Upper lobe of right lung (tissue), 1 donor: ENCODE data around the gene CPED1. TPM values are rescaled to one million over a fixed set of nuclear protein-coding genes. Genes with fewer than 3 reads are reported as not detected.

Source experiments
- ATAC-seq: fragments of 200-7000 bp; cut with Tn5 transposase; one replicate; pipeline ENCODE4 v1.9.1; 2020; ENCODE audit warnings: mild to moderate bottlenecking, moderate library complexity
- DNase-seq: peaks from one replicate; pipeline ENCODE4 v3.0.0-alpha.2; 2020
- H3K27ac ChIP-seq: fragments of 200-600 bp; one replicate; pipeline ENCODE4 v1.8.0; 2022
- H3K27me3 ChIP-seq: fragments of 200-600 bp; one replicate; pipeline ENCODE4 v1.8.0; 2022; ENCODE audit warnings: mild to moderate bottlenecking
- H3K36me3 ChIP-seq: fragments of 200-600 bp; one replicate; pipeline ENCODE4 v1.8.0; 2022
- H3K4me1 ChIP-seq: fragments of 200-600 bp; one replicate; pipeline ENCODE4 v1.8.0; 2022
- H3K4me3 ChIP-seq: fragments of 200-600 bp; one replicate; pipeline ENCODE4 v1.8.0; 2022; ENCODE audit warnings: mild to moderate bottlenecking
- H3K9me3 ChIP-seq: fragments of 200-600 bp; one replicate; pipeline ENCODE4 v1.8.0; 2022
- CTCF ChIP-seq: fragments of 200-600 bp; IDR thresholded peaks from one replicate; pipeline ENCODE4 v1.8.0; 2022; ENCODE audit warnings: antibody characterized with exemption
- intact Hi-C: fragments of 100-400 bp; cut with DNase I; formaldehyde crosslinking; loops from one replicate; pipeline ENCODE4 v1.11.0; 2022
- total RNA-seq: library from RNA; stranded (reverse); fragmentation: NEBNext Ultra II Directional; extraction: Animal tissue kit (Norgen Biotek cat#: 25700); gene quantifications from one replicate; pipeline ENCODE4 v1.2.1, GENCODE V29; 2021
- donor health status: DM: no; HTN: yes; CAD: no; lungs with severe emphysema.

CPED1 gene
- total RNA-seq, 1 donor from 2014 or later: 39.2 TPM

- Histone ChIP-seq H3K4me1 (peaks cover 21% of the 10 kb centered on the region), H3K9me3 (no peaks in the 10 kb centered on the region), H3K4me3 (peak overlapping the region; percentile 48), H3K27ac (peak overlapping the region; percentile 3), H3K36me3 (no peaks in the 10 kb centered on the region), H3K27me3 (no peaks in the 10 kb centered on the region)
- ATAC-seq (no peak), DNase-seq (no peak)
- intact Hi-C loops: no loop called here
- TF ChIP-seq CTCF: no peak
Measured at GRCh38 chr7:120991161-120991560, 2.6 kb downstream of the CPED1 start.

DNA sequence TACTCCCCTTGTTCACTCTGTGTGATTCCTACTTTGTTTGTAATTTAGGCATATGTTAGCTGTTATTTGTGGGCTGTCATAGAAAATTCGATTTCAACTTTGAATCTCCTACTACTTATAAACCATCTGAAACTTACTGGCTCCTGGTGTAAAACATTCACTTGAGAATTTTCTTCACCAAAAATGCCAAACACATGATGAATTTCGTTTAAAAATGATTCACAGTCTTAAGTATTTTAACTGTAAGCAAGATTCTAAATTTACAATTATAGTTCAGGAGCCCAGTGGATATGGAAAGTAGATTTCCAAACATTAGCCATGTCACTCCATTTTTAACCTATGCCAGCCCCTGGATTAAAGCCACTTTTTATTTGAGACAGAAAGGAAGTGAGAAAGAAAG is 3.1 kb downstream of the CPED1 start:
- no peaks in the 10 kb centered on the region for H3K36me3 ChIP-seq
- peak overlapping the region; percentile 3 for H3K27ac ChIP-seq
- peaks cover 25% of the 10 kb centered on the region for H3K4me1 ChIP-seq
- H3K9me3 ChIP-seq: no peaks in the 10 kb centered on the region
- ATAC-seq: no peak
- TF ChIP-seq CTCF: no peak
- H3K4me3 ChIP-seq: peak overlapping the region; percentile 48
- no peak for DNase-seq
- H3K27me3 ChIP-seq: no peaks in the 10 kb centered on the region
- intact Hi-C loops: no loop called here

GRCh38 chr7:120992272-120992964 is 3.9 kb downstream of the CPED1 start:
- no peaks in the 10 kb centered on the region for H3K36me3 ChIP-seq
- ATAC-seq (no peak), DNase-seq (no peak)
- H3K9me3 ChIP-seq: no peaks in the 10 kb centered on the region
- no peak overlapping the region for H3K27ac ChIP-seq
- no peak for TF ChIP-seq CTCF
- intact Hi-C loops: no loop called here
- peaks cover 30% of the 10 kb centered on the region for H3K4me1 ChIP-seq
- peak overlapping the region; percentile 48 for H3K4me3 ChIP-seq
- H3K27me3 ChIP-seq: no peaks in the 10 kb centered on the region

DNA sequence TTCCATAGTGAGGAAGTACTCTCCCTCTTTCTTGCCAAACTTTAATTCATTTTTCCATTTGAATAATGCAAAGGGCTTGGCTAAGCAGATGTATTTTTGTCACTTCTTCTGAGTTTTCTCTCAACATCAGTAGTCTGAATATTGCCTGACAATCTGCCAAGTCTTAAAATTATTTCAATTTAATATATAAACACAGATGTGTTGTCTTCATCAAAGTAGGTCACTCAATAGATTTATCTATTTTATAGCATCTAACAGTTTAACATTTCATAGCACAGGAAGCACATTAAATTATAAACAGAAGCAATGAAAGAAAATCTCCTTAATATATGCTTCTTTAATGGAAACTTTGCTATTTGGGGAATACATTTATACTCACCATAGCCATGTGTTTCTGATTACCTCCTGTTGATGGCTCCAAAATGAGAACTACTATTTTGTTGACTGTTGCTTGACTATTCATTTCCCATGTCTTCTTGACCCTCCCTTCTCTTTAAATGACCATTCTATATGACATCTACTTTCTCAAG is 4.5 kb downstream of the CPED1 start:
- Histone ChIP-seq H3K4me1 (peaks cover 27% of the 10 kb centered on the region), H3K4me3 (peak overlapping the region; percentile 12), H3K9me3 (no peaks in the 10 kb centered on the region), H3K27me3 (no peaks in the 10 kb centered on the region), H3K36me3 (no peaks in the 10 kb centered on the region), H3K27ac (no peak overlapping the region)
- no peak for ATAC-seq
- no peak for TF ChIP-seq CTCF
- DNase-seq: no peak
- intact Hi-C loops: no loop called here

DNA sequence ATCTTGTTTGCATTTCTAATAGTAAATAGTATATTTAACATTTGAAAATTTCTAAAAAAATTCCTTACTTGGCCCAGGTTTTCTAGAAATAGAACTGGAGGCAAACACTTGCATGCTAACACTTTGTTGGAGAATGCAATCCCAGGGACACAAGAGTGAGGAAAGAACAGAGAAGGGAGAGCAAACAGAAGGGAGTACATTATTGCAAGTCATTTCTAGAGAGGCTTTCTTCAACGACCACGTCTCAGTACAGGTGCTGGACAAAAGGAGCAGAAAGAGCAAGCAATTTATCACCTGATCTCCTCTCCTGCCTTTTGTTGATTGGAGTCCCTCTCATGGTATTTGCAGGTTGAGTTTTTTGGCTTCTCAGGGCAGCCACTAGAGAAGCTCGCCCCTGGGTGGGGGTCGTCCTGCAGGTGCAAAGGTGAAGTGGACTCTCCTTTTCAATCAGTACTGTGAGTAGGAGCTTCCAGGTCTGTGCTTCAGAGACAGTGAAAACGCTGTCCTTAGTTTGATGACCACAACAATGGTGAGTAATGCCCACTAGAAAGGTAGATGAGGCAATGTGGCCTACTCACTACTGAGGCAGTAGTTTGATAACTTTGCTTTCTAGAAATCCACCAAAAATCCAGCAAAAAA is 5.2 kb downstream of the CPED1 start:
- peaks cover 22% of the 10 kb centered on the region for H3K4me1 ChIP-seq
- no peak overlapping the region for H3K4me3 ChIP-seq
- ATAC-seq: no peak
- H3K27ac ChIP-seq: no peak overlapping the region
- no peaks in the 10 kb centered on the region for H3K27me3 ChIP-seq
- intact Hi-C loops: no loop called here
- no peaks in the 10 kb centered on the region for H3K36me3 ChIP-seq
- no peak for DNase-seq
- TF ChIP-seq CTCF: no peak
- H3K9me3 ChIP-seq: no peaks in the 10 kb centered on the region
